ENCODE results near the gene PIP5K1B. TPM values are rescaled to one million over a fixed set of nuclear protein-coding genes. Genes with fewer than 3 reads are reported as not detected.

PIP5K1B gene
- total RNA-seq, 1 donor from 2014 or later = 1.3 TPM

- Mint-ChIP-seq H3K36me3 (ENCODE audit: low read depth, unreplicated experiment) (no peaks in the 10 kb centered on the region), H3K4me1 (ENCODE audit: low read depth, unreplicated experiment) (no peaks in the 10 kb centered on the region), H3K4me3 (ENCODE audit: unreplicated experiment) (no peak overlapping the region), H3K9me3 (ENCODE audit: unreplicated experiment) (peaks cover 5% of the 10 kb centered on the region), H3K27me3 (ENCODE audit: low read depth, unreplicated experiment) (no peaks in the 10 kb centered on the region), H3K27ac (ENCODE audit: unreplicated experiment) (no peak overlapping the region)
- Histone ChIP-seq H3K36me3 (ENCODE audit: insufficient read depth, low read length) (no peaks in the 10 kb centered on the region), H3K27me3 (ENCODE audit: insufficient read depth, low read length) (no peaks in the 10 kb centered on the region), H2AFZ (ENCODE audit: low read depth, low read length) (no peak overlapping the region), H3K9ac (ENCODE audit: low read length) (no peak overlapping the region), H3K4me2 (ENCODE audit: low read length) (no peak overlapping the region), H3K27ac (ENCODE audit: low read depth, low read length) (no peak overlapping the region), H3K9me3 (ENCODE audit: insufficient read depth, low read depth, low read length) (no peaks in the 10 kb centered on the region), H3K4me1 (ENCODE audit: insufficient read depth, low read length) (no peaks in the 10 kb centered on the region), H3K4me3 (ENCODE audit: insufficient read depth, low read depth, low read length) (no peak overlapping the region), H4K20me1 (ENCODE audit: insufficient read depth, low read length) (no peaks in the 10 kb centered on the region), H3K79me2 (ENCODE audit: insufficient read depth, low read length) (no peaks in the 10 kb centered on the region)
- FAIRE-seq (no peak), DNase-seq (ENCODE audit: low read depth) (no peak)
- TF ChIP-seq CTCF (IDR thresholded peaks at IDR 0.05; ENCODE audit: insufficient read depth, low read depth, low read length) = no peak
- no peak for TF ChIP-seq EZH2 (IDR thresholded peaks at IDR 0.05; ENCODE audit: insufficient read depth, low read length)
Observed at GRCh38 chr9:68957479-68957878, 252.4 kb downstream of the PIP5K1B start.

GRCh38 chr9:68961587-68961986 lies 256.5 kb downstream of the PIP5K1B start:
- Histone ChIP-seq H4K20me1 (ENCODE audit: insufficient read depth, low read length) (no peaks in the 10 kb centered on the region), H2AFZ (ENCODE audit: low read depth, low read length) (no peak overlapping the region), H3K4me2 (ENCODE audit: low read length) (no peak overlapping the region), H3K9ac (ENCODE audit: low read length) (no peak overlapping the region), H3K4me3 (ENCODE audit: insufficient read depth, low read depth, low read length) (no peak overlapping the region), H3K9me3 (ENCODE audit: insufficient read depth, low read depth, low read length) (no peaks in the 10 kb centered on the region), H3K4me1 (ENCODE audit: insufficient read depth, low read length) (no peaks in the 10 kb centered on the region), H3K36me3 (ENCODE audit: insufficient read depth, low read length) (no peaks in the 10 kb centered on the region), H3K79me2 (ENCODE audit: insufficient read depth, low read length) (no peaks in the 10 kb centered on the region), H3K27ac (ENCODE audit: low read depth, low read length) (no peak overlapping the region), H3K27me3 (ENCODE audit: insufficient read depth, low read length) (no peaks in the 10 kb centered on the region)
- Mint-ChIP-seq H3K36me3 (ENCODE audit: low read depth, unreplicated experiment) (no peaks in the 10 kb centered on the region), H3K27ac (ENCODE audit: unreplicated experiment) (no peak overlapping the region), H3K27me3 (ENCODE audit: low read depth, unreplicated experiment) (no peaks in the 10 kb centered on the region), H3K4me1 (ENCODE audit: low read depth, unreplicated experiment) (no peaks in the 10 kb centered on the region), H3K4me3 (ENCODE audit: unreplicated experiment) (no peak overlapping the region), H3K9me3 (ENCODE audit: unreplicated experiment) (peaks cover 5% of the 10 kb centered on the region)
- no peak for DNase-seq (ENCODE audit: low read depth)
- no peak for FAIRE-seq
- no peak for TF ChIP-seq CTCF (IDR thresholded peaks at IDR 0.05; ENCODE audit: insufficient read depth, low read depth, low read length)
- no peak for TF ChIP-seq EZH2 (IDR thresholded peaks at IDR 0.05; ENCODE audit: insufficient read depth, low read length)

DNA sequence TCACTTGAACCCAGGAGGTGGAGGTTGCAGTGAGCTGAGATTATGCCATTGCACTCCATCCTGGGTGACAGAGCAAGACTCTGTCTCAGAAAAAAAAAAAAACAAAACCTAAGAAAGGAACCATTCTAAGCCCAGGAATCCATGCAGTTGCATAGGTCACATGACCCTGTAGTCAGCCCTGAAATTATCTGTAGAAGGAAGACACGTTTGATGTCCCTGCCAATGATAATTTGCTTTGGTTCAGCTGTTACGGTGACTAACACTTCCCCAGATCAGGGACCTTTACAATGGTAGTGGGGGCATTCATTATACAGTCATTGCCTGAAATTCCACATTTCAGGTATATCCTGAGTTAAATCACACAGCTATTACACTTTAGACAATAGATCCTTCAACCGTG lies 258.4 kb downstream of the PIP5K1B start:
- Histone ChIP-seq H3K9me3 (ENCODE audit: insufficient read depth, low read depth, low read length) (no peaks in the 10 kb centered on the region), H3K36me3 (ENCODE audit: insufficient read depth, low read length) (no peaks in the 10 kb centered on the region), H3K9ac (ENCODE audit: low read length) (no peak overlapping the region), H3K4me2 (ENCODE audit: low read length) (no peak overlapping the region), H3K27ac (ENCODE audit: low read depth, low read length) (no peak overlapping the region), H3K4me3 (ENCODE audit: insufficient read depth, low read depth, low read length) (no peak overlapping the region), H3K4me1 (ENCODE audit: insufficient read depth, low read length) (no peaks in the 10 kb centered on the region), H3K27me3 (ENCODE audit: insufficient read depth, low read length) (no peaks in the 10 kb centered on the region), H3K79me2 (ENCODE audit: insufficient read depth, low read length) (no peaks in the 10 kb centered on the region), H2AFZ (ENCODE audit: low read depth, low read length) (no peak overlapping the region), H4K20me1 (ENCODE audit: insufficient read depth, low read length) (no peaks in the 10 kb centered on the region)
- Mint-ChIP-seq H3K27me3 (ENCODE audit: low read depth, unreplicated experiment) (no peaks in the 10 kb centered on the region), H3K9me3 (ENCODE audit: unreplicated experiment) (peaks cover 3% of the 10 kb centered on the region), H3K4me1 (ENCODE audit: low read depth, unreplicated experiment) (no peaks in the 10 kb centered on the region), H3K4me3 (ENCODE audit: unreplicated experiment) (no peak overlapping the region), H3K36me3 (ENCODE audit: low read depth, unreplicated experiment) (no peaks in the 10 kb centered on the region), H3K27ac (ENCODE audit: unreplicated experiment) (no peak overlapping the region)
- TF ChIP-seq EZH2 (IDR thresholded peaks at IDR 0.05; ENCODE audit: insufficient read depth, low read length) (no peak), CTCF (IDR thresholded peaks at IDR 0.05; ENCODE audit: insufficient read depth, low read depth, low read length) (no peak)
- no peak for DNase-seq (ENCODE audit: low read depth)
- no peak for FAIRE-seq

All from astrocyte (in vitro differentiated cells and primary cell).